RPMI8226 (cell line): ENCODE results near the gene DAPL1.

Experiments
- DNase-seq: peaks from one replicate; pipeline ENCODE4 v3.0.0-alpha.2; 2015

Gene DAPL1

DNA sequence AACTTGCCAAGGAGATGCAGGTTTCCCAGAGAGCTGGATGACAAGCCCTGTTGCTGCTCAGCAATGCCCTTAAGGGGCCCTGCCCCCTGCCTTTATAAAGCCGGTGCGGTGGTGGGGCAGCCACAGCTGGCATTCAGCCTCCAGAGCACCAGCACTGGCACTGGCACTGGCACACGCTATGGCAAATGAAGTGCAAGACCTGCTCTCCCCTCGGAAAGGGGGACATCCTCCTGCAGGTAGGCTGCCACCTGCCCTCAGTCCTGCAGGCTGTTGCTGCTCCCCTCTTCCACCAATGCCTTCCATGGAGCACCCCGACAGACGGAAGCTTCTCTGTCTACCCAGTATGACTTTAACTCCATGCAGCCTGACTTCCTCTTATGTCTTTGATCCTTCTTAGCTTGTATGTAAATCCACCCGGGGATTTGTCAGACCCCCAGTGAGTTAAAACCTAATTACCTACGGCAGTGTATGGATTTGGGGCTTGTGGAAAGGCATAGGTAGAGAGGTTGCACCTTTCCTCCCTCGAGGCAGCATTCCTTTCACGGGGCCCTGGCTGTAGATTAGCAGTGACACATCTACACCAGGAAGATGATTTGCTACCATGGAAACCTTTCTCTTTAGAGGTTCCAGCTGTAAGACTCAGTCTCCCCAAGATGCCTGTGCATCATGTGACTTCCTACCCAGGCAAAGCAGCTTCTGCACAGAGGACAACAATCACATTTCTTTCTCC lies at the start of gene DAPL1:
Gene DAPL1, plus strand, starts transcription at position 123 of the 730 bp plus-strand sequence. Its CDS starts 56 bp downstream, at position 179.
- DNase-seq = no peak

DNA sequence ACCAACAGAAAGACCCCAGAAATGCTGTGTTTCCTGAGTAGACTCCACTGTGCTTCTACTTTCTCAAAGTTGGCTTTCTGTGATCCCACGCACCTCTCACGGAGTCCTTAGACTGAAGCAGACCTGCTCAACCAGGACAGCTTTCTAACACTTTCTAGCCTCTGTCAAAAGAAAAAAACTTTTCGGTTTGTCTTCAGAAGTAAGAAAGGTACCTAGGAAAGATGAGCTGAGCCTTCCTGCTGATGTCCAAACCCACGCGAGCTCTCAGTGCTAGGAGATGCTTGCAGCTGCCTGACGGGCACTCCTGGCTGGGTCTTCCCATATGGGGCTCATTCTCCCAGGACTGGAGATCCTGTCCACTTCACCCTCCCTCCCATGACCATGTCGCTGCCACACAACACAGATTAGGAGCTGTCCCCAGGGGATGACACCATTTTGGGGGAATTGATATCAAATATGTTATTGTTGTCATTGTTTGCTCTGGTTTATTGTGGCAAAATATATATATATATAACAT lies 49.2 kb upstream of the DAPL1 start:
- no peak for DNase-seq

- DNase-seq = no peak
Measured at GRCh38 chr2:158746488-158746887, 48.6 kb upstream of the DAPL1 start.

DNA sequence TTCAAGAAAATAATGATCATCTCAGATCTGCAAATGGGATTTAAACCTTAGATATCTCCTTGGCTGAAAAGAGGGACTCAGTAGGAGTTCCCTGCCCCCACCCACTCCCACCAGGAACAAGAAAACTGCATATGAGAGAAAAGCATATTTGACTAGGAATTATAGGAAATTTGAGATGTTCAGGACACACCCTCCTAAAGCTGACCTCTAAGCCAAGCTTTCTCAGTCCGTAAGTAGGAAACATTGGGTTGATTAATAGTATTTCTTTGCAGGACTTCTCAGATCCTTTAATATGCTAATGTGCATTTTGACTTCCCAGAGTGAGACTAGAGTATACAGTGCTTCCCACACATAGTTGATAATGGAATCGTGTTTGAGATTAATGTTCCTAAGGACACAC lies 47.8 kb upstream of the DAPL1 start:
- no peak for DNase-seq

GRCh38 chr2:158748926-158749590 lies 46.1 kb upstream of the DAPL1 start:
- no peak for DNase-seq

GRCh38 chr2:158750458-158751125 lies 44.5 kb upstream of the DAPL1 start:
- no peak for DNase-seq

GRCh38 chr2:158753641-158754611 lies 41.2 kb upstream of the DAPL1 start:
- peak; percentile 56 for DNase-seq

- no peak for DNase-seq
Measured at GRCh38 chr2:158755310-158756087, 39.6 kb upstream of the DAPL1 start.

DNA sequence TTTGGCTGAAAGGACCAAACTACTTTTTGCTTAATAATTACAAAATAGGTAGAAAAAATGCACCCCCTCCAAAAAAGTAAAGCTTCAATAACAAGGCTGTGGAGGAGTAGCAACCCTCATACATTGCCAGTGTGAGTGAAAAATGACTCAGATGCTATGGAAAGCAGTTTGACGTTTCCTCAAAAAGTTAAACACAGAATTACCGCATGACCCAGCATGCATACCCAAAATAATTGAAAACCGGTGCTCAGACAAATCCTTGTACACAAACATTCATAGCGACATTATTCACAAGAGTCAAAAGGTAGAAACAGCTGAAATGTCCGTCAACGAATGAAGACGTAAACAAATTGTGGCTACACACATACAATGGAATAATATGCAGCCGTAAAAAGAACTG lies 38.8 kb upstream of the DAPL1 start:
- no peak for DNase-seq

- no peak for DNase-seq
Measured at GRCh38 chr2:158756976-158757375, 38.1 kb upstream of the DAPL1 start.

GRCh38 chr2:158760887-158761286 lies 34.2 kb upstream of the DAPL1 start:
- no peak for DNase-seq

GRCh38 chr2:158761621-158762020 lies 33.5 kb upstream of the DAPL1 start:
- no peak for DNase-seq

DNA sequence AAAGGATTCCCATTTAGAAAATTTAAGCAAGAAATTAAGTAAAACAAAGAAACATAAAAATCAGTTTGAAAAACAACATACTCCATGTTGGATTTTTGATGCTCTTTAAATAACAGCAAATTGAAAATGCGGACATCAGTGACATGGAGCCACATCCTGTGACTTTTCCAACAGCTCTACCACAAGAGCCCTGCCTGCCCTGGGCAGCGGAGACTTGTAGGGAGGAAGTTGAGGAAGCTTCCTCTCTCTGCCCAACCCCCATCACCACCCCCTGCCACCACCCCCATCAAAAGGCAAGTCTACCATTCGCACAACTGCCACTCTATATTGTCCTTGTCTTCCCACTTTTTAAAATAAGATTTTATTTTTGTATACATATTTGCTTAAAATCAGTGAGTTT lies 32.8 kb upstream of the DAPL1 start:
- DNase-seq = no peak

GRCh38 chr2:158766524-158766923 lies 28.6 kb upstream of the DAPL1 start:
- DNase-seq = no peak

DNA sequence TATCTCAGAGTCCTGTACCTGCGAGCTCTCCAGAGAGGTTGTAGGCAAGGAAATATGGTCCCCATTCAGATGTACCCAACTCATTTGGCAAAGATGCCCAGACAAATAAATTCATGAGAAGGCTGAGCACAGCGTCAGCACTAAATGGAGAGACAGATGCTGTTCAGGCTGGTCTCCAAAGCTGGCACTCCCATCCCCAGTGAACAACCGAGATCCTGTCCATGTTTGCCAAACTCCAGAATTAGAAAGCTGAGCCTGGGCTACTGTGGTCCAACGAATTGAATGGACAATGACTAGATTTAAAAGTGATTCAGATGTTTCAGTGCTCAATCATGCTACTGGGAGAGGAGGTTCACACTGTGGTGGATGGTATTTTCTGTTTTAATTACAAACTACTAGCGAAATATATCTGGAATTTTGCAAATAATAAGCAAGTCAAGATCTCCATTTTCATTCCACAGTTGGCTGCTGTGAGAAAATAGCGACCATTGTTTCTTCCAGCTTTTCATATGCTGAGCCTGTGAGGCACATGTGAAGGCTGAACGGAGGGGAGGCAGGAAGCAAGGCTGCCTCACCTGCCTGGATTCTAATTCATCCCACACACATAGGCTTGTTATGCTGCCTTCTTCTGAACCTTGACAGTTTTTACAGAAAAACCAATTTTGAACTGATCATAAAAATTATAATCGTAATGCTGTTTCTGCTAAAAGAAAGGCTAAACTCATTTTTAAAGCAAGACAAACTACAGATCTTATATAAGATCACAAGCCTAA lies 22.6 kb upstream of the DAPL1 start:
- DNase-seq = no peak

- DNase-seq = no peak
Measured at GRCh38 chr2:158773121-158773520, 22.0 kb upstream of the DAPL1 start.

- DNase-seq = no peak
Measured at GRCh38 chr2:158774681-158775080, 20.4 kb upstream of the DAPL1 start.

DNA sequence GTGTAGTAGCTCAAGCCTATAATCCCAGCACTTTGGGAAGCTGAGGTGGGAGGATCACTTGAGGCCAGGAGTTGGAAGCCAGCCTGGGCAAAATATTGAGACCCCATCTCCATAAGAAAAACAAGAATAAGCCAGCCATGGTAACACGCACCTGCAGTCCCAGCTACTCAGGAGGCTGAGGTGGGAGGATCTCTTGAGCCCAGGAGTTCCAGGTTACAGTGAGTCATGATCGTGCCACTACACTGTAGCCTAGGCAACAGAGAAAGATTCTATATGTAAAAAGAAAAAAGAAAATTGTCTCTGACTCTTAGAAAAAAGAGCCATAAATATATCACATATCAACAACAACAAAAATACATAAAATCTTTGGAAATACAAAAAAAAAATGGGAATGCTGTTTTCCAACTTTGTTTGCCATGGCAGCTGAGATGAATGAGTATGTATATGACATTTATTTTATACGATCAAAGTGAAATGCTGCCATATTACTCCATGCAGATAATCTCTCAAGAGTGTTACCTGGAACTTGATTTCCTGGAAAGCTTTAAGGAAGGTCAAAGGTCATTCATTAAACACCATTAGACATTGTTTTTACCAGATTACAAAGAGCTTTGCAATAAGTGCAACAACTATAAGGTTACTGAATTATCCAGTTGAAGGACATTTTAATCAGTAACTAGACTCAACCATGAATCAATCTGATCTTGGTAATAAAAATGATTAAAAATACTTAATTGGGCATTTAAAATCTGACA lies 19.7 kb upstream of the DAPL1 start:
- DNase-seq = no peak

DNA sequence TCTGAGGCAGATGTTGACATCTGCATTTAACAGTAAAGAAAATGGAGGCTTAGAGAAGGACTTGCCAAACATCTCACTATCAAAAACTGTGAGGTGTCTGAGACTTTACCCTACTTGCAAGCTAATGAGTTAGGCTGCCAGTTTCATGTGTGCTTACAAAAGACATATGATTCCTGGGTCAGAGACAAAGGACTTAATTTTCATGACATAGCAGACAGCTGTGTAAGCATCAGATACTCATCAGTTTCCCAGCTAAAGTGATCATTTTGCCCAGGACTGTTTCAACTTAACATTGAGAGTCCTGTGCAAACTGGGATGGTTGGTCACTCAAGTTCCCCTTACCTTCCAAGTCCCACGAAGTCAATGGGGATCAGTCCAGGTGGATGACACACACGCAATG lies 18.9 kb upstream of the DAPL1 start:
- no peak for DNase-seq

DNA sequence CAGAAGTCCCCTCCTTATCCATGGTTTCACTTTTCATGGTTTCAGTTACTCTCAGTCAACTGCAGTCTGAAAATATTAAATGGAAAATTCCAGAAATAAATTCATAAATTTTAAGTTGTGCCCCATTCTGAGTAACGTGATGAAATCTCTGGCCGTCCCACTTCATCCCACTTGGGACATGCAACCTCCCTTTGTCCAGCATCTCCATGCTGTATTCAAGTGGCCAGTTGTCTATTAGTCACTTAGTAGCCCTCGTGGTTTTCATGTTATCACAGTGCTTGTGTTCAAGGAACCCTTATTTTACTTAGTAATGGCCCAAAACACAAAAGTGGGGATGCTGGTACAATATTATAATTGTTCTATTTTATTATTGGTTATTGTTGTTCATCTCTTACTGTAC lies 18.0 kb upstream of the DAPL1 start:
- DNase-seq = no peak
